VCaP (cell line): ENCODE results near the gene CBARP.

ENCODE experiments used
- H3K27ac ChIP-seq: fragments of 450-650 bp; 2 replicates; pipeline ENCODE4 v1.5.1; 2017
- CTCF ChIP-seq: fragments of 450-650 bp; conservative IDR thresholded peaks from 2 replicates; pipeline ENCODE4 v1.5.1; 2017; ENCODE audit warnings: mild to moderate bottlenecking, moderate library complexity

The CBARP gene

GRCh38 chr19:1269065-1269477, 31.3 kb upstream of the CBARP start, which contains the start of gene CIRBP:
CIRBP (plus strand) TSS chr19:1269332; CDS start chr19:1270934, 1,602 bp downstream.
- no peak for TF ChIP-seq CTCF
- peak within 1 kb of the TSS; percentile 98 for H3K27ac ChIP-seq

GRCh38 chr19:1268226-1269064, 30.6 kb upstream of the CBARP start:
- no peak for TF ChIP-seq CTCF
- peak overlapping the region; percentile 98 for H3K27ac ChIP-seq

- peak overlapping the region; percentile 66; the same call in 1 of the 2 replicates for H3K27ac ChIP-seq
- TF ChIP-seq CTCF: no peak
Observed at GRCh38 chr19:1267477-1268225, 29.8 kb upstream of the CBARP start.

GRCh38 chr19:1266916-1267476, 29.2 kb upstream of the CBARP start:
- TF ChIP-seq CTCF: peak; percentile 95
- peak overlapping the region; percentile 66 for H3K27ac ChIP-seq

GRCh38 chr19:1266129-1266915, 28.5 kb upstream of the CBARP start:
- peak overlapping the region; percentile 66 for H3K27ac ChIP-seq
- TF ChIP-seq CTCF: no peak

GRCh38 chr19:1265615-1266128, 27.9 kb upstream of the CBARP start:
- TF ChIP-seq CTCF: no peak
- H3K27ac ChIP-seq: peak overlapping the region; percentile 66
